ENCODE measurements around the gene THBS2.

THBS2 gene

GRCh38 chr6:169249057-169249456 is 4.6 kb downstream of the THBS2 start:
- DNase-seq (ENCODE audit: low read depth), result no peak

GRCh38 chr6:169248521-169248971 is 5.1 kb downstream of the THBS2 start:
- DNase-seq (ENCODE audit: low read depth), result no peak

GRCh38 chr6:169247991-169248390 is 5.7 kb downstream of the THBS2 start:
- DNase-seq (ENCODE audit: low read depth), result no peak

- no peak for DNase-seq (ENCODE audit: low read depth)
Observed at GRCh38 chr6:169247419-169247818, 6.2 kb downstream of the THBS2 start.

- no peak for DNase-seq (ENCODE audit: low read depth)
Observed at GRCh38 chr6:169246445-169246844, 7.2 kb downstream of the THBS2 start.

GRCh38 chr6:169244684-169245383 is 8.8 kb downstream of the THBS2 start:
- DNase-seq (ENCODE audit: low read depth), result no peak

GRCh38 chr6:169243661-169244060 is 10.0 kb downstream of the THBS2 start:
- DNase-seq (ENCODE audit: low read depth), result no peak

GRCh38 chr6:169243186-169243585 is 10.5 kb downstream of the THBS2 start:
- no peak for DNase-seq (ENCODE audit: low read depth)

GRCh38 chr6:169241688-169242350 is 11.8 kb downstream of the THBS2 start:
- DNase-seq (ENCODE audit: low read depth), result no peak

- no peak for DNase-seq (ENCODE audit: low read depth)
Observed at GRCh38 chr6:169240591-169241390, 12.9 kb downstream of the THBS2 start.

GRCh38 chr6:169240125-169240524 is 13.5 kb downstream of the THBS2 start:
- no peak for DNase-seq (ENCODE audit: low read depth)

- no peak for DNase-seq (ENCODE audit: low read depth)
Observed at GRCh38 chr6:169239181-169239580, 14.5 kb downstream of the THBS2 start.

GRCh38 chr6:169238766-169239165 is 14.9 kb downstream of the THBS2 start:
- DNase-seq (ENCODE audit: low read depth), result no peak

- no peak for DNase-seq (ENCODE audit: low read depth)
Observed at GRCh38 chr6:169237496-169238134, 16.0 kb downstream of the THBS2 start.

GRCh38 chr6:169236988-169237387 is 16.7 kb downstream of the THBS2 start:
- no peak for DNase-seq (ENCODE audit: low read depth)

- DNase-seq (ENCODE audit: low read depth), result no peak
Observed at GRCh38 chr6:169236545-169236944, 17.1 kb downstream of the THBS2 start.

GRCh38 chr6:169235286-169235685 is 18.4 kb downstream of the THBS2 start:
- DNase-seq (ENCODE audit: low read depth), result no peak

- no peak for DNase-seq (ENCODE audit: low read depth)
Observed at GRCh38 chr6:169234634-169235033, 19.0 kb downstream of the THBS2 start.

- DNase-seq (ENCODE audit: low read depth), result no peak
Observed at GRCh38 chr6:169233832-169234231, 19.8 kb downstream of the THBS2 start.

- no peak for DNase-seq (ENCODE audit: low read depth)
Observed at GRCh38 chr6:169233181-169233580, 20.5 kb downstream of the THBS2 start.

- DNase-seq (ENCODE audit: low read depth), result no peak
Observed at GRCh38 chr6:169232507-169232931, 21.1 kb downstream of the THBS2 start.

- DNase-seq (ENCODE audit: low read depth), result no peak
Observed at GRCh38 chr6:169231790-169232506, 21.7 kb downstream of the THBS2 start.

Measured in CMK (cell line).